Activated effector memory CD4-positive, alpha-beta T cell treated with Interleukin-2 at 50 U/mL for 16 hours (primary cell): ENCODE data around the gene PSMB10.

Experiments used
- DNase-seq: peaks from one replicate; pipeline ENCODE4 v3.0.0-alpha.2; 2020

Gene PSMB10

GRCh38 chr16:67963662-67964321, 27.1 kb upstream of the PSMB10 start:
- no peak for DNase-seq

GRCh38 chr16:67963292-67963661, 26.6 kb upstream of the PSMB10 start:
- no peak for DNase-seq

GRCh38 chr16:67962135-67962534, 25.5 kb upstream of the PSMB10 start:
- no peak for DNase-seq

- DNase-seq: no peak
These were observed 24.9 kb upstream of the PSMB10 start for GRCh38 chr16:67961551-67961957.

- no peak for DNase-seq
These were observed 23.1 kb upstream of the PSMB10 start for GRCh38 chr16:67959536-67960329.

GRCh38 chr16:67957622-67958021, 21.0 kb upstream of the PSMB10 start:
- DNase-seq: no peak

- no peak for DNase-seq
These were observed 18.0 kb upstream of the PSMB10 start for GRCh38 chr16:67954421-67955196.

GRCh38 chr16:67953641-67954375, 17.2 kb upstream of the PSMB10 start:
- DNase-seq: no peak

GRCh38 chr16:67951485-67951884, 14.8 kb upstream of the PSMB10 start:
- DNase-seq: no peak

- no peak for DNase-seq
These were observed 13.7 kb upstream of the PSMB10 start for GRCh38 chr16:67950335-67950843.

- no peak for DNase-seq
These were observed 13.0 kb upstream of the PSMB10 start for GRCh38 chr16:67949645-67950044.

- DNase-seq: no peak
These were observed 11.4 kb upstream of the PSMB10 start for GRCh38 chr16:67948015-67948414.

- no peak for DNase-seq
These were observed 10.4 kb upstream of the PSMB10 start for GRCh38 chr16:67946966-67947558.

GRCh38 chr16:67946128-67946569, 9.5 kb upstream of the PSMB10 start:
- no peak for DNase-seq

GRCh38 chr16:67945392-67945933, 8.8 kb upstream of the PSMB10 start:
- DNase-seq: no peak

GRCh38 chr16:67944690-67945391, 8.2 kb upstream of the PSMB10 start:
- DNase-seq: no peak

- DNase-seq: no peak
These were observed 7.2 kb upstream of the PSMB10 start, which contains the start of gene LCAT for GRCh38 chr16:67943619-67944504. TSS of gene LCAT (minus strand) at chr16:67944120. CDS start at chr16:67944101, 19 bp downstream.

- DNase-seq: no peak
These were observed 6.6 kb upstream of the PSMB10 start for GRCh38 chr16:67943256-67943618.

- DNase-seq: no peak
These were observed 6.0 kb upstream of the PSMB10 start for GRCh38 chr16:67942510-67943255.

GRCh38 chr16:67942200-67942509, 5.5 kb upstream of the PSMB10 start:
- no peak for DNase-seq
